ENCODE measurements around the gene SLC6A6. TPM values are rescaled to one million over a fixed set of nuclear protein-coding genes. Genes with fewer than 3 reads are reported as not detected.

Gene SLC6A6
- total RNA-seq, 4 donors from 2014 or later: 15.4 to 37.6 (median 20.9) TPM

GRCh38 chr3:14471016-14471415 is 68.6 kb downstream of the SLC6A6 start:
- Histone ChIP-seq H3K4me1 (peaks cover 0 to 22% (median 12%) of the 10 kb centered on the region in 3 donors), H3K36me3 (peaks cover 0 to 88% of the 10 kb centered on the region in 2 donors), H3K27ac (no peak overlapping the region), H3K4me3 (no peak overlapping the region), H3K27me3 (no peaks in the 10 kb centered on the region), H3K9me3 (no peaks in the 10 kb centered on the region)
- 90 to 100% methylated on average over 2 of the region's 5 CpGs for WGBS, 2 donors (ENCODE audit: low coverage in 1 of 2)
- ATAC-seq: no peak
- TF ChIP-seq POLR2AphosphoS5 (IDR thresholded peaks at IDR 0.05) (no peak), CTCF (IDR thresholded peaks at IDR 0.05) (no peak), POLR2A (IDR thresholded peaks at IDR 0.05) (no peak), EP300 (IDR thresholded peaks at IDR 0.05) (no peak)

- H3K4me3 ChIP-seq: no peak overlapping the region
- H3K27ac ChIP-seq: no peak overlapping the region
- H3K36me3 ChIP-seq: peaks cover 0 to 89% of the 10 kb centered on the region in 2 donors
- peaks cover 0 to 22% (median 12%) of the 10 kb centered on the region in 3 donors for H3K4me1 ChIP-seq
- TF ChIP-seq POLR2AphosphoS5 (IDR thresholded peaks at IDR 0.05): no peak
- no peak for TF ChIP-seq EP300 (IDR thresholded peaks at IDR 0.05)
- no peak for TF ChIP-seq CTCF (IDR thresholded peaks at IDR 0.05)
- no peak for TF ChIP-seq POLR2A (IDR thresholded peaks at IDR 0.05)
- no peak for ATAC-seq
- no peaks in the 10 kb centered on the region for H3K9me3 ChIP-seq
- H3K27me3 ChIP-seq: no peaks in the 10 kb centered on the region
- 83 to 100% methylated on average over 6 to 8 of the region's 10 CpGs for WGBS, 2 donors (ENCODE audit: low coverage in 1 of 2)
These were observed 69.3 kb downstream of the SLC6A6 start for GRCh38 chr3:14471690-14472089.

- ATAC-seq: peak; percentile 67
- WGBS, 2 donors (ENCODE audit: low coverage in 1 of 2): 95 to 96% methylated on average over 10 to 12 of the region's 22 CpGs
- no peaks in the 10 kb centered on the region for H3K9me3 ChIP-seq
- TF ChIP-seq EP300 (IDR thresholded peaks at IDR 0.05) (no peak), CTCF (IDR thresholded peaks at IDR 0.05) (no peak), POLR2AphosphoS5 (IDR thresholded peaks at IDR 0.05) (no peak), POLR2A (IDR thresholded peaks at IDR 0.05) (no peak)
- H3K4me1 ChIP-seq: peaks cover 0 to 22% (median 12%) of the 10 kb centered on the region in 3 donors
- H3K27me3 ChIP-seq: no peaks in the 10 kb centered on the region
- no peak overlapping the region for H3K4me3 ChIP-seq
- H3K27ac ChIP-seq: peak overlapping the region in 1 of 4 donors; percentile 19
- peaks cover 0 to 89% of the 10 kb centered on the region in 2 donors for H3K36me3 ChIP-seq
These were observed 70.3 kb downstream of the SLC6A6 start for GRCh38 chr3:14472471-14473351.

GRCh38 chr3:14473411-14473891 is 71.0 kb downstream of the SLC6A6 start:
- H3K4me3 ChIP-seq: no peak overlapping the region
- no peaks in the 10 kb centered on the region for H3K27me3 ChIP-seq
- TF ChIP-seq POLR2A (IDR thresholded peaks at IDR 0.05) (no peak), POLR2AphosphoS5 (IDR thresholded peaks at IDR 0.05) (peak; percentile 8)
- 40 to 42% methylated on average over 2 to 4 of the region's 7 CpGs for WGBS, 2 donors (ENCODE audit: low coverage in 1 of 2)
- H3K9me3 ChIP-seq: no peaks in the 10 kb centered on the region
- ATAC-seq: no peak
- peaks cover 0 to 22% (median 12%) of the 10 kb centered on the region in 3 donors for H3K4me1 ChIP-seq
- H3K36me3 ChIP-seq: peaks cover 0 to 95% of the 10 kb centered on the region in 2 donors
- peak overlapping the region in 1 of 4 donors; percentile 19 for H3K27ac ChIP-seq

- H3K36me3 ChIP-seq: peaks cover 0 to 95% of the 10 kb centered on the region in 2 donors
- 92 to 95% methylated on average over 2 to 3 of the region's 13 CpGs for WGBS, 2 donors (ENCODE audit: low coverage in 1 of 2)
- no peak for ATAC-seq
These were observed 72.1 kb downstream of the SLC6A6 start for GRCh38 chr3:14474363-14475081.

More at GRCh38 chr3:14474363-14475081, 72.1 kb downstream of the SLC6A6 start:
- H3K9me3 ChIP-seq: no peaks in the 10 kb centered on the region
- H3K27me3 ChIP-seq: no peaks in the 10 kb centered on the region
- no peak overlapping the region for H3K27ac ChIP-seq
- TF ChIP-seq CTCF (IDR thresholded peaks at IDR 0.05): no peak
- TF ChIP-seq EP300 (IDR thresholded peaks at IDR 0.05): no peak
- no peak for TF ChIP-seq POLR2A (IDR thresholded peaks at IDR 0.05)
- TF ChIP-seq POLR2AphosphoS5 (IDR thresholded peaks at IDR 0.05): no peak
- no peak overlapping the region for H3K4me3 ChIP-seq
- H3K4me1 ChIP-seq: peaks cover 0 to 22% (median 12%) of the 10 kb centered on the region in 3 donors

All from gastroesophageal sphincter (tissue), 4 donors.